Right kidney (tissue), 1 donor: Measurements from ENCODE around the gene NT5M.

Experiments used
- DNase-seq: peaks from one replicate; pipeline ENCODE4 v3.0.0-alpha.2; 2016

NT5M gene

GRCh38 chr17:17395246-17395802, 92.2 kb downstream of the NT5M start:
- DNase-seq = no peak

GRCh38 chr17:17395885-17396284, 92.7 kb downstream of the NT5M start:
- no peak for DNase-seq
